Measurements from ENCODE around the gene CASKIN1.

CASKIN1 gene

GRCh38 chr16:2180962-2181923 lies 15.2 kb downstream of the CASKIN1 start:
- Histone ChIP-seq H3K4me2 (ENCODE audit: insufficient read depth, low read length) (no peak overlapping the region), H3K4me3 (ENCODE audit: low read depth in 1 of 2, low read length in 2 of 2) (no peak overlapping the region), H2AFZ (ENCODE audit: low read depth, low read length) (no peak overlapping the region), H3K27me3 (ENCODE audit: insufficient read depth, low read length, poor library complexity) (no peaks in the 10 kb centered on the region), H3K9me3 (ENCODE audit: insufficient read depth, low read length, severe bottlenecking) (no peaks in the 10 kb centered on the region), H3K4me1 (ENCODE audit: insufficient read depth, low read length) (no peaks in the 10 kb centered on the region), H3K9ac (ENCODE audit: low read depth, low read length) (no peak overlapping the region), H3K27ac (ENCODE audit: low read length) (no peak overlapping the region), H3K79me2 (ENCODE audit: insufficient read depth, low read length) (no peaks in the 10 kb centered on the region), H3K36me3 (ENCODE audit: insufficient read depth, low read length) (peaks cover 14% of the 10 kb centered on the region), H4K20me1 (ENCODE audit: insufficient read depth, low read length) (peaks cover 1% of the 10 kb centered on the region; the same call in 1 of the 2 replicates)
- DNase-seq, result no peak
- TF ChIP-seq EZH2 (IDR thresholded peaks at IDR 0.05; ENCODE audit: borderline replicate concordance, low read depth, low read length, severe bottlenecking), result no peak
- TF ChIP-seq, protein P1, sequence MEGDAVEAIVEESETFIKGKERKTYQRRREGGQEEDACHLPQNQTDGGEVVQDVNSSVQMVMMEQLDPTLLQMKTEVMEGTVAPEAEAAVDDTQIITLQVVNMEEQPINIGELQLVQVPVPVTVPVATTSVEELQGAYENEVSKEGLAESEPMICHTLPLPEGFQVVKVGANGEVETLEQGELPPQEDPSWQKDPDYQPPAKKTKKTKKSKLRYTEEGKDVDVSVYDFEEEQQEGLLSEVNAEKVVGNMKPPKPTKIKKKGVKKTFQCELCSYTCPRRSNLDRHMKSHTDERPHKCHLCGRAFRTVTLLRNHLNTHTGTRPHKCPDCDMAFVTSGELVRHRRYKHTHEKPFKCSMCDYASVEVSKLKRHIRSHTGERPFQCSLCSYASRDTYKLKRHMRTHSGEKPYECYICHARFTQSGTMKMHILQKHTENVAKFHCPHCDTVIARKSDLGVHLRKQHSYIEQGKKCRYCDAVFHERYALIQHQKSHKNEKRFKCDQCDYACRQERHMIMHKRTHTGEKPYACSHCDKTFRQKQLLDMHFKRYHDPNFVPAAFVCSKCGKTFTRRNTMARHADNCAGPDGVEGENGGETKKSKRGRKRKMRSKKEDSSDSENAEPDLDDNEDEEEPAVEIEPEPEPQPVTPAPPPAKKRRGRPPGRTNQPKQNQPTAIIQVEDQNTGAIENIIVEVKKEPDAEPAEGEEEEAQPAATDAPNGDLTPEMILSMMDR (IDR thresholded peaks at IDR 0.05; ENCODE audit: borderline replicate concordance, extremely low read depth, low read length, poor library complexity, severe bottlenecking), result no peak
- no peak for ATAC-seq (ENCODE audit: insufficient read depth, low read depth)

- Histone ChIP-seq H3K27me3 (ENCODE audit: insufficient read depth, low read length, poor library complexity) (no peaks in the 10 kb centered on the region), H4K20me1 (ENCODE audit: insufficient read depth, low read length) (peaks cover 4% of the 10 kb centered on the region; the same call in 1 of the 2 replicates), H3K4me3 (ENCODE audit: low read depth in 1 of 2, low read length in 2 of 2) (no peak overlapping the region), H3K27ac (ENCODE audit: low read length) (no peak overlapping the region), H2AFZ (ENCODE audit: low read depth, low read length) (no peak overlapping the region), H3K4me2 (ENCODE audit: insufficient read depth, low read length) (no peak overlapping the region), H3K79me2 (ENCODE audit: insufficient read depth, low read length) (no peaks in the 10 kb centered on the region), H3K36me3 (ENCODE audit: insufficient read depth, low read length) (peaks cover 22% of the 10 kb centered on the region), H3K4me1 (ENCODE audit: insufficient read depth, low read length) (no peaks in the 10 kb centered on the region), H3K9ac (ENCODE audit: low read depth, low read length) (no peak overlapping the region), H3K9me3 (ENCODE audit: insufficient read depth, low read length, severe bottlenecking) (no peaks in the 10 kb centered on the region)
- TF ChIP-seq, protein P1 (IDR thresholded peaks at IDR 0.05; ENCODE audit: borderline replicate concordance, extremely low read depth, low read length, poor library complexity, severe bottlenecking), result no peak
- TF ChIP-seq EZH2 (IDR thresholded peaks at IDR 0.05; ENCODE audit: borderline replicate concordance, low read depth, low read length, severe bottlenecking), result no peak
- ATAC-seq (ENCODE audit: insufficient read depth, low read depth) (no peak), DNase-seq (no peak)
These were observed 15.9 kb downstream of the CASKIN1 start for GRCh38 chr16:2180461-2180860.

DNA sequence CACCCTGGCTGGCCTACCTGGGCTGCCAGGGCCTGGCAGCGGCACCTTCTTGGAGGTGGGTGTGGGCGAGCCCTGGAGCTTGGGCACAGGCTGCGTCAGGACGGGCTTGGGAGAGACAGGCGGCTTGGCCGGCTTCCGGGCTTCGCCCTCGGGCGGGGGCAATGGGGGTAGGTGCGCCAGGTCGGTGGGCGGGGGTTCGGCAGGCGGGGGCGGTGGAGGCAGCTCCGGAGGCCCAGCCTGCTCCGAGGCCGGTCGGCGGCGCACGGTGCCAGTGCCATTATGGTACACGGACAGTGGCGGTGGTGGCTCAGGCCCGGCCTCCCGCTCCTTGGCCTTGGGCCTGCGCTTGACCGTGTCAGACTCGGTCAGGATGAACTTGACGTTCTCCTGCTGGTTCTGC lies 16.8 kb downstream of the CASKIN1 start:
- no peak overlapping the region for H3K4me2 ChIP-seq (ENCODE audit: insufficient read depth, low read length)
- no peak overlapping the region for H3K9ac ChIP-seq (ENCODE audit: low read depth, low read length)
- no peak overlapping the region for H2AFZ ChIP-seq (ENCODE audit: low read depth, low read length)
- no peaks in the 10 kb centered on the region for H3K9me3 ChIP-seq (ENCODE audit: insufficient read depth, low read length, severe bottlenecking)
- H3K36me3 ChIP-seq (ENCODE audit: insufficient read depth, low read length), result peaks cover 31% of the 10 kb centered on the region
- DNase-seq (no peak), ATAC-seq (ENCODE audit: insufficient read depth, low read depth) (no peak)
- TF ChIP-seq, protein P1 (IDR thresholded peaks at IDR 0.05; ENCODE audit: borderline replicate concordance, extremely low read depth, low read length, poor library complexity, severe bottlenecking), result no peak
- TF ChIP-seq EZH2 (IDR thresholded peaks at IDR 0.05; ENCODE audit: borderline replicate concordance, low read depth, low read length, severe bottlenecking), result no peak
- no peaks in the 10 kb centered on the region for H3K4me1 ChIP-seq (ENCODE audit: insufficient read depth, low read length)
- no peaks in the 10 kb centered on the region for H3K79me2 ChIP-seq (ENCODE audit: insufficient read depth, low read length)
- no peak overlapping the region for H3K27ac ChIP-seq (ENCODE audit: low read length)
- H3K4me3 ChIP-seq (ENCODE audit: low read depth in 1 of 2, low read length in 2 of 2), result no peak overlapping the region
- peaks cover 4% of the 10 kb centered on the region; the same call in 1 of the 2 replicates for H4K20me1 ChIP-seq (ENCODE audit: insufficient read depth, low read length)
- no peaks in the 10 kb centered on the region for H3K27me3 ChIP-seq (ENCODE audit: insufficient read depth, low read length, poor library complexity)

All from DND-41 (cell line).